ENCODE results near the gene GPR55.
"Not testable (repeated sequence)": the region's sequence is repeated elsewhere in the genome, so short reads cannot be mapped to it uniquely, and the experiment has no call there.

Gene GPR55

GRCh38 chr2:230951396-230951795, 26.4 kb upstream of the GPR55 start:
- DNase-seq (ENCODE audit: low read depth in 1 of 2, low spot score in 1 of 2), result no peak

GRCh38 chr2:230950874-230951339, 25.9 kb upstream of the GPR55 start:
- no peak for DNase-seq (ENCODE audit: low read depth in 1 of 2, low spot score in 1 of 2)

- DNase-seq (ENCODE audit: low read depth in 1 of 2, low spot score in 1 of 2), result no peak
Observed at GRCh38 chr2:230949966-230950873, 25.2 kb upstream of the GPR55 start.

- DNase-seq (ENCODE audit: low read depth in 1 of 2, low spot score in 1 of 2), result no peak
Observed at GRCh38 chr2:230947908-230948365, 22.9 kb upstream of the GPR55 start.

- no peak for DNase-seq (ENCODE audit: low read depth in 1 of 2, low spot score in 1 of 2)
Observed at GRCh38 chr2:230947235-230947576, 22.2 kb upstream of the GPR55 start.

- no peak for DNase-seq (ENCODE audit: low read depth in 1 of 2, low spot score in 1 of 2)
Observed at GRCh38 chr2:230946429-230947234, 21.6 kb upstream of the GPR55 start.

GRCh38 chr2:230944757-230945372, 19.8 kb upstream of the GPR55 start:
- DNase-seq (ENCODE audit: low read depth in 1 of 2, low spot score in 1 of 2), result no peak

- DNase-seq (ENCODE audit: low read depth in 1 of 2, low spot score in 1 of 2), result peak in 1 of 2 donors; percentile 35
Observed at GRCh38 chr2:230944123-230944653, 19.1 kb upstream of the GPR55 start.

GRCh38 chr2:230942920-230943896, 18.2 kb upstream of the GPR55 start:
- no peak for DNase-seq (ENCODE audit: low read depth in 1 of 2, low spot score in 1 of 2)

GRCh38 chr2:230942371-230942770, 17.3 kb upstream of the GPR55 start:
- no peak for DNase-seq (ENCODE audit: low read depth in 1 of 2, low spot score in 1 of 2)

- DNase-seq (ENCODE audit: low read depth in 1 of 2, low spot score in 1 of 2), result no peak
Observed at GRCh38 chr2:230941202-230942180, 16.4 kb upstream of the GPR55 start.

GRCh38 chr2:230940471-230940815, 15.4 kb upstream of the GPR55 start:
- no peak for DNase-seq (ENCODE audit: low read depth in 1 of 2, low spot score in 1 of 2)

GRCh38 chr2:230939691-230940470, 14.8 kb upstream of the GPR55 start:
- DNase-seq (ENCODE audit: low read depth in 1 of 2, low spot score in 1 of 2), result no peak

GRCh38 chr2:230939066-230939591, 14.1 kb upstream of the GPR55 start:
- no peak for DNase-seq (ENCODE audit: low read depth in 1 of 2, low spot score in 1 of 2)

- no peak for DNase-seq (ENCODE audit: low read depth in 1 of 2, low spot score in 1 of 2)
Observed at GRCh38 chr2:230938516-230939065, 13.5 kb upstream of the GPR55 start.

- DNase-seq (ENCODE audit: low read depth in 1 of 2, low spot score in 1 of 2), result no peak
Observed at GRCh38 chr2:230938098-230938497, 13.1 kb upstream of the GPR55 start.

- DNase-seq (ENCODE audit: low read depth in 1 of 2, low spot score in 1 of 2), result no peak
Observed at GRCh38 chr2:230937362-230937761, 12.3 kb upstream of the GPR55 start.

GRCh38 chr2:230936243-230936642, 11.2 kb upstream of the GPR55 start:
- DNase-seq (ENCODE audit: low read depth in 1 of 2, low spot score in 1 of 2), result not testable (repeated sequence)
